ENCODE data around the gene RERG. TPM values are rescaled to one million over a fixed set of nuclear protein-coding genes. Genes with fewer than 3 reads are reported as not detected.

The RERG gene
- polyA plus RNA-seq, 2 of the 4 experiments (the other 2 are of a cell fraction), result 0.48 to 0.79 TPM

- Histone ChIP-seq H3K9me3 (no peaks in the 10 kb centered on the region), H3K4me2 (no peak overlapping the region), H3K4me3 (no peak overlapping the region), H3K4me1 (peaks cover 21% of the 10 kb centered on the region), H3K27ac (no peak overlapping the region)
- DNase-seq (ENCODE audit: low read depth in 1 of 2, low spot score in 1 of 2) (no peak), ATAC-seq (no peak), FAIRE-seq (no peak)
- ChIA-PET POLR2A (no interaction called here), CTCF (interaction anchor here (1.6 to 8.9 kb wide), 2 partner anchors 12 to 66 kb away, joined by 4 to 141 read pairs; partner anchors contain the start of gene RERG)
- WGBS (ENCODE audit: missing lambda C conversion rate), result 100% methylated on average over 1 of the region's 1 CpG
- TF ChIP-seq REST (IDR thresholded peaks at IDR 0.05) (no peak), USF2 (IDR thresholded peaks at IDR 0.05) (no peak), POLR2A (IDR thresholded peaks at IDR 0.05; ENCODE audit: low read length) (no peak), HES2 (IDR thresholded peaks at IDR 0.05) (no peak), RFX5 (IDR thresholded peaks at IDR 0.05) (no peak), HOXB5 (CRISPR knock-in tag; IDR thresholded peaks at IDR 0.05) (no peak), EP300 (IDR thresholded peaks at IDR 0.05) (no peak), CEBPB (IDR thresholded peaks at IDR 0.05) (no peak), HMGXB4 (CRISPR knock-in tag; IDR thresholded peaks at IDR 0.05; ENCODE audit: borderline replicate concordance) (no peak), JUNB (IDR thresholded peaks at IDR 0.05) (no peak)
Observed at GRCh38 chr12:15155271-15155670, 65.9 kb downstream of the RERG start.

GRCh38 chr12:15154103-15154502, 67.1 kb downstream of the RERG start:
- H3K4me3 ChIP-seq, result no peak overlapping the region
- H3K4me2 ChIP-seq, result no peak overlapping the region
- TF ChIP-seq KDM5A (IDR thresholded peaks at IDR 0.05) (no peak), EHF (CRISPR knock-in tag; IDR thresholded peaks at IDR 0.05) (no peak), CBX2 (IDR thresholded peaks at IDR 0.05; ENCODE audit: borderline replicate concordance, low read depth) (no peak), PHF8 (IDR thresholded peaks at IDR 0.05; ENCODE audit: borderline replicate concordance, low read depth) (no peak), HOXB5 (CRISPR knock-in tag; IDR thresholded peaks at IDR 0.05) (no peak), ZSCAN20 (CRISPR knock-in tag; IDR thresholded peaks at IDR 0.05) (no peak), POLR2AphosphoS2 (conservative IDR thresholded peaks at IDR 0.05; ENCODE audit: low read length) (no peak), SMC3 (IDR thresholded peaks at IDR 0.05) (no peak), BCL3 (IDR thresholded peaks at IDR 0.05) (no peak), HEYL (CRISPR knock-in tag; IDR thresholded peaks at IDR 0.05) (no peak), GATA3 (IDR thresholded peaks at IDR 0.05; ENCODE audit: borderline replicate concordance) (no peak), CHD2 (IDR thresholded peaks at IDR 0.05; ENCODE audit: low read length, partially characterized antibody) (no peak), RARB (CRISPR knock-in tag; IDR thresholded peaks at IDR 0.05) (no peak), NFE2L2 (conservative IDR thresholded peaks at IDR 0.05; ENCODE audit: low read length) (no peak), ESRRA (IDR thresholded peaks at IDR 0.05; ENCODE audit: borderline replicate concordance, low read length) (no peak)
- H3K9me3 ChIP-seq, result no peaks in the 10 kb centered on the region
- FAIRE-seq, result no peak
- ATAC-seq, result no peak
- POLR2A ChIA-PET, result no interaction called here
- no peak for DNase-seq (ENCODE audit: low read depth in 1 of 2, low spot score in 1 of 2)
- 59% methylated on average over 3 of the region's 3 CpGs for WGBS (ENCODE audit: missing lambda C conversion rate)
- peaks cover 21% of the 10 kb centered on the region for H3K4me1 ChIP-seq
- H3K27ac ChIP-seq, result no peak overlapping the region
- CTCF ChIA-PET, result interaction anchor here (2.5 to 8.9 kb wide), 2 partner anchors 10 to 67 kb away, joined by 9 to 141 read pairs; partner anchors contain the start of gene RERG

Measured in A549 (cell line).